ENCODE results near the gene ZBED4.
"Not testable (repeated sequence)": the region's sequence is repeated elsewhere in the genome, so short reads cannot be mapped to it uniquely, and the experiment has no call there.

ZBED4 gene

DNA sequence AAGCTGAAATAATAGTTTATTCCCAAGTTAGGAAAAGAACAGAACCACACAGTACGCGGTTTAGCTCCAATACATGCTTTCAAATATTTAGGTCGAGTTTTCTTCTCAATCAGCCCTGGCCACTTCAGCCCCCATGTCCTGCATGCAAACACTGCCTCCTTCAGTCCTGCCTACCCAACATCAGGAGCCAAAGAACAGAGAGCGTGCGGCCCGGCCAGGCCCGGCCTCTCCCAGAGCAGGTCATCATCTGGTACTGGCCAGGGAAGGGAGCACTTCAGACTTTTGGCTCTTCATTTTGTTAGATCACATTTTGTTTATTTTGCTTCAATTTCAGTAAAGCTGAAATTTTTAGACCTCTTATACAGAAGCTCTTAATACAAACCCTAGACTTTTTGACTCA is 32.7 kb upstream of the ZBED4 start:
- Histone ChIP-seq H3K36me3 (ENCODE audit: insufficient read depth, low read length) (peaks cover 48% of the 10 kb centered on the region), H3K27ac (ENCODE audit: low read depth, low read length) (no peak overlapping the region), H3K4me1 (ENCODE audit: insufficient read depth, low read length) (peaks cover 55% of the 10 kb centered on the region), H3K27me3 (ENCODE audit: control insufficient read depth in 1 of 2, insufficient read depth in 2 of 2, low read length in 2 of 2) (no peaks in the 10 kb centered on the region), H3K9me3 (ENCODE audit: low read length) (no peaks in the 10 kb centered on the region), H3K9ac (ENCODE audit: low read length) (no peak overlapping the region), H3K4me3 (ENCODE audit: low read depth in 1 of 2, low read length in 2 of 2) (no peak overlapping the region)

DNA sequence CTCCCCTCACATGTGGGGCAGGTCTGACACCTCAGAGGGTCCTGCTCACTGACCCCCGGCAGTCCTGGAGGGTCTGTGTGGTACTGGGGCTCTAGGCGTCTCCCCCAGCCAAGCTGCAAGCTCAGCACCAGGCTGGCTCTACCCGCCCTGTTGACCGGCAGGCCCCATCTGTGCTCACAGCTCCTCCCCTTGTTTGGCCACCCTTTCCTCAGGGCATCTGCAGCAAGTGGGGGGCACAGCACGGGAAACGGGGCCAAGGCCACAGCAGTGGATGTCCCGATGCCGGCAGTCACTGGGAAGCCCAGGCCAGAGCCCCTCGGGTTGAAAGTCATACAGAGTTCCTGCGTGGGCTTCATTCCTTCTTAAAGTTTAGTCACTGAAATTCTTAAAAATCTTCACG is 31.9 kb upstream of the ZBED4 start:
- Histone ChIP-seq H3K4me1 (ENCODE audit: insufficient read depth, low read length) (peaks cover 47% of the 10 kb centered on the region), H3K36me3 (ENCODE audit: insufficient read depth, low read length) (peaks cover 48% of the 10 kb centered on the region)
- H3K4me3 ChIP-seq (ENCODE audit: low read depth in 1 of 2, low read length in 2 of 2), result not testable (repeated sequence)

DNA sequence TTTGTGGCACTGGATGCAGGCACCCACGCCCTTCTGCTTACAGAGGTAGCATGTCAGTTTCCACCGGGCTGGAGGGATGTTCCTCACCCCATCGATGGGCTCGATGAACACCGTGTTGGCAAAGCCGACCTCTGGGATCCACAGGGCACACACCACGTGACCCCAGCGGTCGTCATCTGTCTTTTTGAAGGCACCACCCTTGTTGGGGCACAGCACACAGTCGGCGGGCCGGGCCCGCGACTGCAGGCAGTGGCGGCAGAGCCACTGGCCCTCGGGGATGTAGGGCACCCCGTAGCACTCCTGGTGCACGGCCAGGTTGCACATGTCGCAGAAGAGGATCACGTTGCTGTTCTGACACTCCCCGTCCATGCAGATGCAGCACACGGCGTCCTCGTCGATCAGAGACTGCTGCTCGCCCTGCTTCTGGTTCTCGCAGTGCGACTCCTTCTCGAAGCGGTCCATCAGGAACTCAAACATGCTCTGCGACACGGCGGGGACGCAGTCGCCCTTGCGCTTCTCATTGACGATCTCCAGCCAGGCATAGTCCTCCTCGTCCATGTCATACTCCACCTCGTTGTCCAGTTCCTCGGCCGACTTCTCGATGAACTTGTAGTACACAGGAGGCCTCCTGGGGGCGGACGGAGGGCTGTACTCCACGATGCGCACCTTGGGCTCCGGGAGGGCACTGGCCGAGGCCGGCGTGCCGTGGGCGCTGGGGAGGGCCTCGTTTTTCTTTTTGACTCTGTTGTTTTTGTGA is 30.2 kb upstream of the ZBED4 start:
- no peak overlapping the region for H3K4me3 ChIP-seq (ENCODE audit: low read depth in 1 of 2, low read length in 2 of 2)
- peaks cover 33% of the 10 kb centered on the region for H3K4me1 ChIP-seq (ENCODE audit: insufficient read depth, low read length)
- peaks cover 36% of the 10 kb centered on the region for H3K36me3 ChIP-seq (ENCODE audit: insufficient read depth, low read length)

More for the DNA sequence above, 31.9 kb upstream of the ZBED4 start:
- H3K27me3 ChIP-seq (ENCODE audit: control insufficient read depth in 1 of 2, insufficient read depth in 2 of 2, low read length in 2 of 2); H3K27ac ChIP-seq (ENCODE audit: low read depth, low read length); H3K9ac ChIP-seq (ENCODE audit: low read length); H3K9me3 ChIP-seq (ENCODE audit: low read length): not testable (repeated sequence)

DNA sequence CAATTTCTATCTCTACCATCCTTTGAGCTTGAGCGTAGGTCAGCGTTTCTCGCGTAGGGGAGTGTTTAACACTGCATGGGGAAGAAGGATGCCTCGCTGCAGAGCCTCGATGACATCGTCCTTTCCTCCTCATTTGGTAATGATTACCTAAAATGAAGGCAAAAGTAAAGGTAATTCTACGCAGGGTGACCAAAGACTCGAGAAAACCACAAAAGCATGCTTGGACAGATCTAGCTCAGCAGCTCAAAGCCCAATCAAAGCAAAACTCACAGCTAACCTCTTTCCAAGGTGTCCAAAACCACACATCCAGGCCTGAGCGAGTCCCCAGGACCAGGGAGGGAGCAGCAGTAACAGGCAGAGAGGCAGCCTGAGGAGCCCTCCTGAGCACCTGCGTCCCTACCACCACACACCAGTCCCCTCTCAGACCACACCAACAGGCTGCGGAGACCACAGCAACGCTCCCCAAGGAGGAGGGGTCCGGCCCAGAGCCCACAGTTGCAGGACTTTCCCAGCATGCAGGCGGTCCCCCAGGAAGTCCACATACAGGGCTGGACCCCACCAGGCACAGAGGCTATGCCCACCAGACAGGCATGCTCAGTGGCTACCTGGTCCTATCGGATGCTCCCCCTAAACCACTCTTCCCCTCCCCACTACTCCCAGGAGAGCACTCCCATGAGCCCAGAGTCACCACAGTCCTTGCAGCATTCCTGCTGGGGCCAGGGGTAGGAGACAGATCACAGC is 29.3 kb upstream of the ZBED4 start:
- Histone ChIP-seq H3K4me1 (ENCODE audit: insufficient read depth, low read length) (peaks cover 33% of the 10 kb centered on the region), H3K36me3 (ENCODE audit: insufficient read depth, low read length) (peaks cover 34% of the 10 kb centered on the region), H3K9ac (ENCODE audit: low read length) (no peak overlapping the region), H3K27ac (ENCODE audit: low read depth, low read length) (no peak overlapping the region), H3K27me3 (ENCODE audit: control insufficient read depth in 1 of 2, insufficient read depth in 2 of 2, low read length in 2 of 2) (no peaks in the 10 kb centered on the region), H3K9me3 (ENCODE audit: low read length) (no peaks in the 10 kb centered on the region), H3K4me3 (ENCODE audit: low read depth in 1 of 2, low read length in 2 of 2) (peak overlapping the region in 1 of 2 donors; percentile 71)

More for the DNA sequence above, 30.2 kb upstream of the ZBED4 start:
- no peaks in the 10 kb centered on the region for H3K27me3 ChIP-seq (ENCODE audit: control insufficient read depth in 1 of 2, insufficient read depth in 2 of 2, low read length in 2 of 2)
- H3K27ac ChIP-seq (ENCODE audit: low read depth, low read length), result no peak overlapping the region
- no peak overlapping the region for H3K9ac ChIP-seq (ENCODE audit: low read length)
- no peaks in the 10 kb centered on the region for H3K9me3 ChIP-seq (ENCODE audit: low read length)

DNA sequence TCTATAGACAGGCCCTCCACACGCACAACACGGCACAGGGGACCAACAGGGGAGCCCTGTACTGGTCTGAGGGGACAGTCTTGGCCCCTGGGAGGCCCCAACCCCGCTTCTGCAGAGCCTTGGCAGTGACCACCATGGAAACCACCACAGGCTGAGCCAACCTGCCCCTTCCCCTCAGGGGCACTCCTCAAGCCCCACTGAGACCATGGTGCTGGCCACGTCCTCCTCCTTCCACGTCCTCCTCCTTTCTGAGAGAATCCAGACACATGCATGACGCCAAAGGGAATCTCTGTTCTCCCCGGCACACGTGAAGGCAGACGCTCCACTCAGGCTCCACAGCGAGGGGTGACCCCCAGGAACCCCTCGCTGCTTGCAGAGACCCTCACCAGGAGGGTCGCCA is 28.7 kb upstream of the ZBED4 start:
- Histone ChIP-seq H3K27ac (ENCODE audit: low read depth, low read length) (peak overlapping the region; percentile 86), H3K36me3 (ENCODE audit: insufficient read depth, low read length) (peaks cover 32% of the 10 kb centered on the region), H3K4me3 (ENCODE audit: low read depth in 1 of 2, low read length in 2 of 2) (peak overlapping the region in 1 of 2 donors; percentile 71), H3K4me1 (ENCODE audit: insufficient read depth, low read length) (peaks cover 33% of the 10 kb centered on the region), H3K9me3 (ENCODE audit: low read length) (no peaks in the 10 kb centered on the region), H3K9ac (ENCODE audit: low read length) (no peak overlapping the region), H3K27me3 (ENCODE audit: control insufficient read depth in 1 of 2, insufficient read depth in 2 of 2, low read length in 2 of 2) (no peaks in the 10 kb centered on the region)

DNA sequence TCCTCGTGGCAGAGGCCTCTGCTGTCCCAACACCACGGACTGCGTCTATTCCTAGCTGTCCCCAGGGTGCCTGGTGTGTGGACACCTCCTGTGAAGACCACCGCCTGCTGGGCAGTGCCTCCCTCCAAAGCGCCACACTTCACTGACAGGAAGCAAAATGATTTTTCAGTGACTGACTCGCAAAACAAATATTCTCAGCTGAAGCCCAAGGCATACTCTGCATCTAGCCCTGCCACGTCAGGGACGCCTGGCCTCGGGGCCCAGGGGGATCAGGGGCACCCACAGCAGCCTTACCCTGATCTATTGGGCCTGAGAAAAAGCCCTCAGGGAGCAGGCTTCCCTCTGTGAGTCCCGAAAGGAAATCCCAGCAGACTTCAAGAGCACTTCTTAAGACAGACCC is 28.2 kb upstream of the ZBED4 start:
- Histone ChIP-seq H3K4me1 (ENCODE audit: insufficient read depth, low read length) (peaks cover 33% of the 10 kb centered on the region), H3K4me3 (ENCODE audit: low read depth in 1 of 2, low read length in 2 of 2) (peak overlapping the region; percentile 70 to 71), H3K9ac (ENCODE audit: low read length) (no peak overlapping the region), H3K27ac (ENCODE audit: low read depth, low read length) (peak overlapping the region; percentile 86), H3K36me3 (ENCODE audit: insufficient read depth, low read length) (peaks cover 27% of the 10 kb centered on the region), H3K9me3 (ENCODE audit: low read length) (no peaks in the 10 kb centered on the region), H3K27me3 (ENCODE audit: control insufficient read depth in 1 of 2, insufficient read depth in 2 of 2, low read length in 2 of 2) (no peaks in the 10 kb centered on the region)

DNA sequence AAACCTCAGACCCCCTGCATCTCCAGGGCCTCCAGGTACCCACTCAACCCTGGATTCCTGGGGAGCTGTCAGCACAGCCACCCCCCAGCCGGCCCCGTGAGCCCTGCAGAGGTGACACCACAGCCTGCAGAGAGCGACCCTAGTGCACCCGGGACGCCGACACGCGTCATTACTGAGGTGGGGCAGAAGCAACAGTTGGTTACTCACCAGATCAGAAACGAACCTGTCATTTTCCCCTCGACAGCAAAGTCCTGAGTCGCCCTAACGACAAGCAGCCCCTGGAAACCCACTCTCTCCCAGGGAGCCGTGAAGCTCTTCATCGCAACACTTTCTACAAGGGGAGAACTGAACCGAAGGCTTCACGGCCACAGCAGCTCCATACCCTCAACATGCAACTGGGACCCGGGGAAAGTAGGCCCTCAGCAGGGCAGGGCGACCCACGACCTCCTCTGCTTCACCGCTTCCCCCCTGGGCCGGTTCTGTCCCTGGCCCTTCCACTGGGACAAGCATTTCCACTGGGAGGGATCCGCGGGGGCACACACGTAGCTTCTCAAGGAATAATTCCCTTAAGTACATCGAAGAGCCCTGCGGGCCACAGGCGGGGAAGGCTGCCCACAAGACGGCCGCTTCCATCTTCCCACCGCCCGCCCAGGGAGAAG is 27.6 kb upstream of the ZBED4 start:
- Histone ChIP-seq H3K4me3 (ENCODE audit: low read depth in 1 of 2, low read length in 2 of 2) (peak overlapping the region; percentile 70 to 71), H3K9ac (ENCODE audit: low read length) (peak overlapping the region; percentile 54), H3K36me3 (ENCODE audit: insufficient read depth, low read length) (peaks cover 23% of the 10 kb centered on the region), H3K27me3 (ENCODE audit: control insufficient read depth in 1 of 2, insufficient read depth in 2 of 2, low read length in 2 of 2) (no peaks in the 10 kb centered on the region), H3K4me1 (ENCODE audit: insufficient read depth, low read length) (peaks cover 26% of the 10 kb centered on the region), H3K9me3 (ENCODE audit: low read length) (no peaks in the 10 kb centered on the region), H3K27ac (ENCODE audit: low read depth, low read length) (peak overlapping the region; percentile 86)

DNA sequence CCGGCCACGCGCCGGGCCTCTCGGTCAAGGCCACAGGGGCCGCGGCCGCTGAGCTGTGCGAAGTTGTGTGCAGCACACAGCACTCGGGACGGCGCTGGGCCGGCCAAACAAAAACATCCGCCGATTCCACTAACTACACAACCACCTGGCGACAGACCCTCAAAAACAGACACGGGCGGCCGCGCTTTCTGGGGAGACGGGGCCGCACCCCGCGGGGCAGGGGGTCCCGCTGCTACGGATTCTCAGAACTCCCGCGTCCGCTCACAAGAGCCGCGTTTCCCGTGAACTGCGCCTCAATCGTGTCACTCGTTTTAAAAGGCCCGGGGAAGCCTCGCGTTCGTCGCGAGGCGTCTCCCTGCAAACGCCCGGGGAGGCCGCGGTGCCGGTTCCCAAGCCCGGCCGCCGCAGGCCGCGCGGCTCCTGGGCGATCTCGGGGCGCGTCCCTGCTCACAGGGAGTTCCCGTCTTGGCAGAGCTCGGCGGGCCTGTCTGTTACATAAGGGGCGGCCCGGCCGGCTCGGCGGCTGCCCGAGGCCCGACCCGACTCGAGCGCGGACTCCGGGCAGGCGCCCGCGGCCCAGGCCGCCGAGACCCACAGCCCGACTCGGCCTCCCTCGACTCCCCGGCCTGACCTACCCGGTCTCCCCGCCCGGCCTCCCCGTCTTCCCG is 26.9 kb upstream of the ZBED4 start:
- peak overlapping the region; percentile 70 to 71 for H3K4me3 ChIP-seq (ENCODE audit: low read depth in 1 of 2, low read length in 2 of 2)
- H3K36me3 ChIP-seq (ENCODE audit: insufficient read depth, low read length), result peaks cover 18% of the 10 kb centered on the region
- H3K4me1 ChIP-seq (ENCODE audit: insufficient read depth, low read length), result peaks cover 20% of the 10 kb centered on the region
- no peaks in the 10 kb centered on the region for H3K27me3 ChIP-seq (ENCODE audit: control insufficient read depth in 1 of 2, insufficient read depth in 2 of 2, low read length in 2 of 2)
- peak overlapping the region; percentile 54 for H3K9ac ChIP-seq (ENCODE audit: low read length)
- H3K9me3 ChIP-seq (ENCODE audit: low read length), result no peaks in the 10 kb centered on the region
- H3K27ac ChIP-seq (ENCODE audit: low read depth, low read length), result peak overlapping the region; percentile 86

DNA sequence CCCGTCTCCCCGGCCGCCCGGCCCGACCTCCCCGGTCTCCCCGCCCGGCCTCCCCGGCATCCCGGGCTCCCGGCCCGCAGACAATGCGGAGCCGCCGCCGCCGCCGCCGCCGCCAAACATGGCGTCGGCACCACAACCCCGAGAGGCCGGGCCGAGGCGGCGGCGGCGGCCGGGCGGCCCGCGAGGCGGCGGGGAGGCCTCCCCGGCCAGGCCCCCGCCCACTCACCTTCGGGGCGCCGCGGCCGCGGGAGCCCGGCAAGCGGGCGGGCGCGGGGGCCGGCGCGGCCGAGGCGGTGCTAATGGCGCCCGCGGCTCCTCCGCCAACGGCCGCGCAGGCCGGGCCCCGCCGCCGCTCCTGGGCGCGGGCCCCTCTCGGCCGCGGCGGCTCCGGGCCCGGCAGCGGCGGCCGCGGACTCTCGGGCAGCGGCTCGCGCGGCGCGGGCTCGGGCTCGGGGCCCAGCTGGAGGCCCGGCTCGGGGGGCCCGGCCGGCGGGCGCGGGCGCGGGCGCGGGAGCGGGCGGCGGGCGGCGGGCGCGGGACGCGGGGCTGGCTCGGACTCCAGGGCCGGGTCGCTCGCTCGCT is 26.3 kb upstream of the ZBED4 start:
- peak overlapping the region in 1 of 2 donors; percentile 70 for H3K4me3 ChIP-seq (ENCODE audit: low read depth in 1 of 2, low read length in 2 of 2)
- peaks cover 18% of the 10 kb centered on the region for H3K4me1 ChIP-seq (ENCODE audit: insufficient read depth, low read length)
- no peak overlapping the region for H3K9ac ChIP-seq (ENCODE audit: low read length)
- no peaks in the 10 kb centered on the region for H3K9me3 ChIP-seq (ENCODE audit: low read length)
- no peaks in the 10 kb centered on the region for H3K27me3 ChIP-seq (ENCODE audit: control insufficient read depth in 1 of 2, insufficient read depth in 2 of 2, low read length in 2 of 2)
- peaks cover 16% of the 10 kb centered on the region for H3K36me3 ChIP-seq (ENCODE audit: insufficient read depth, low read length)
- H3K27ac ChIP-seq (ENCODE audit: low read depth, low read length), result peak overlapping the region; percentile 86

DNA sequence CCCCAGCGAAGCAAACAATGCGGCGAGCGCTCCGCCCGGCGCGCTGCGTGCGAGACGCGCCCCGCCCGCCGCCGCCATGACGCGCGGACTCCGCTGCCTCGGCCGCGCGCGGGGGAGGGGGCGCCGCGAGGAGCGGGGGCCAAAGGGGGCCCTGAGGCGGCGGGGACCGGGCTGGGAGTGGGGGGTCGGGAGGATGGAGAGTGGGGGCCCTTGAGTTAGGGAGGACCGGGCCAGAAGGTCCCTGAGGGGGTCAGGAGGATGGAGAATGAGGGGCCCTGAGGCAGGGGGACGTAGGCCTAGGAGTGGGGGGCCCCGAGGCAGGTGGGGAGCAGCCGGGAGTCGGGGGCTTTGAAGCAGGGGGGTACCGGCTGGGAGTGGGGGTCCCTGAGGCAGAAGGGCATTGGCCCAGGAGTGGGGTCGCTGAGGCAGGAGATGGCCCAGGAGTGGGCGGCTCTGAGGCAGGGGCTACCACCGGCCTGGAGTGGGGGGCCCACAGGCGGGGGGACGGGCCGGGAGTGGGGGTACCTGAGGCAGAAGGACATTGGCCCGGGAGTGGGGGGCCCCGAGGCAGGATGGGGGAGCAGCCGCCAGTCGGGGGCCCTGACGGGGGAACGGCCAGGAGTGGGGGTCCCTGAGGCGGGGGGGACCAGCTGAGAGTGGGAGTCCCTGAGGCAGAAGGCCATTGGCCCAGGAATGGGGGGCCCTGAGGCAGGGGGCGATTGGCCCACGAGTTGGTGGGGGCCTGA is 25.6 kb upstream of the ZBED4 start, which contains the start of gene BRD1:
Gene BRD1, minus strand, starts transcription at position 21 of the 746 bp plus-strand sequence. CDS start 3,556 bp downstream, outside the sequence.
- Histone ChIP-seq H3K27me3 (ENCODE audit: control insufficient read depth in 1 of 2, insufficient read depth in 2 of 2, low read length in 2 of 2) (no peaks in the 10 kb centered on the region), H3K4me1 (ENCODE audit: insufficient read depth, low read length) (peaks cover 18% of the 10 kb centered on the region), H3K4me3 (ENCODE audit: low read depth in 1 of 2, low read length in 2 of 2) (peak within 1 kb of the TSS; percentile 70 to 71), H3K9me3 (ENCODE audit: low read length) (no peaks in the 10 kb centered on the region), H3K36me3 (ENCODE audit: insufficient read depth, low read length) (peaks cover 9% of the 10 kb centered on the region), H3K27ac (ENCODE audit: low read depth, low read length) (peak within 1 kb of the TSS; percentile 87), H3K9ac (ENCODE audit: low read length) (peak within 1 kb of the TSS; percentile 54)

Data from muscle layer of colon (tissue), 2 donors.